Measurements from ENCODE around the gene NEK11. TPM values are rescaled to one million over a fixed set of nuclear protein-coding genes. Genes with fewer than 3 reads are reported as not detected.
"Not testable (repeated sequence)": the region's sequence is repeated elsewhere in the genome, so short reads cannot be mapped to it uniquely, and the experiment has no call there.

Gene NEK11
- polyA plus RNA-seq, 1 donor (not counting 4 experiments of a cell fraction or from before 2014, with no cell fraction given) = 9.4 TPM

GRCh38 chr3:131360191-131360755 lies 333.6 kb downstream of the NEK11 start:
- no peak for FAIRE-seq
- H3K4me3 ChIP-seq (ENCODE audit: control insufficient read depth in 2 of 3, extremely low read depth in 1 of 3, insufficient read depth in 2 of 3, low read depth in 1 of 3, low read length in 3 of 3) = no peak overlapping the region

GRCh38 chr3:131361066-131361463 lies 334.4 kb downstream of the NEK11 start:
- DNase-seq (ENCODE audit: low read depth, low spot score); dilution Hi-C loops (cut with MboI; ENCODE audit: extremely low pct_ligation_motif_present, low sequenced_read_pairs); H3K27me3 ChIP-seq (ENCODE audit: control insufficient read depth, extremely low read depth, insufficient read depth, low read length); FAIRE-seq; H3K27ac ChIP-seq (ENCODE audit: control insufficient read depth, insufficient read depth, low read length); H3K4me1 ChIP-seq (ENCODE audit: control insufficient read depth, extremely low read depth, insufficient read depth, low read length); H4K20me1 ChIP-seq (ENCODE audit: control insufficient read depth, extremely low read depth, insufficient read depth, low read length); H3K9ac ChIP-seq (ENCODE audit: control insufficient read depth, extremely low read depth, insufficient read depth, low read length); H3K79me2 ChIP-seq (ENCODE audit: control insufficient read depth, insufficient read depth, low read length); H3K9me1 ChIP-seq (ENCODE audit: control insufficient read depth, extremely low read depth, insufficient read depth, low read length); H2AFZ ChIP-seq (ENCODE audit: control insufficient read depth, low read length); H3K9me3 ChIP-seq (ENCODE audit: control insufficient read depth, low read depth, low read length); H3K36me3 ChIP-seq (ENCODE audit: control insufficient read depth in 2 of 2, extremely low read depth in 1 of 2, insufficient read depth in 2 of 2, low read length in 2 of 2): not testable (repeated sequence)
- peak overlapping the region; percentile 80 for H3K4me2 ChIP-seq (ENCODE audit: control insufficient read depth, extremely low read depth, insufficient read depth, low read depth, low read length)
- peak overlapping the region in 1 of 3 experiments; percentile 64 for H3K4me3 ChIP-seq (ENCODE audit: control insufficient read depth in 2 of 3, extremely low read depth in 1 of 3, insufficient read depth in 2 of 3, low read depth in 1 of 3, low read length in 3 of 3)

More at GRCh38 chr3:131360191-131360755, 333.6 kb downstream of the NEK11 start:
- Histone ChIP-seq H3K9ac (ENCODE audit: control insufficient read depth, extremely low read depth, insufficient read depth, low read length) (no peak overlapping the region), H3K9me3 (ENCODE audit: control insufficient read depth, low read depth, low read length) (no peaks in the 10 kb centered on the region), H3K9me1 (ENCODE audit: control insufficient read depth, extremely low read depth, insufficient read depth, low read length) (no peaks in the 10 kb centered on the region), H2AFZ (ENCODE audit: control insufficient read depth, low read length) (no peak overlapping the region), H3K4me1 (ENCODE audit: control insufficient read depth, extremely low read depth, insufficient read depth, low read length) (peaks cover 8% of the 10 kb centered on the region), H3K27ac (ENCODE audit: control insufficient read depth, insufficient read depth, low read length) (no peak overlapping the region), H3K4me2 (ENCODE audit: control insufficient read depth, extremely low read depth, insufficient read depth, low read depth, low read length) (no peak overlapping the region), H4K20me1 (ENCODE audit: control insufficient read depth, extremely low read depth, insufficient read depth, low read length) (no peaks in the 10 kb centered on the region), H3K36me3 (ENCODE audit: control insufficient read depth in 2 of 2, extremely low read depth in 1 of 2, insufficient read depth in 2 of 2, low read length in 2 of 2) (no peaks in the 10 kb centered on the region), H3K79me2 (ENCODE audit: control insufficient read depth, insufficient read depth, low read length) (no peaks in the 10 kb centered on the region), H3K27me3 (ENCODE audit: control insufficient read depth, extremely low read depth, insufficient read depth, low read length) (no peaks in the 10 kb centered on the region)
- TF ChIP-seq, protein P1, sequence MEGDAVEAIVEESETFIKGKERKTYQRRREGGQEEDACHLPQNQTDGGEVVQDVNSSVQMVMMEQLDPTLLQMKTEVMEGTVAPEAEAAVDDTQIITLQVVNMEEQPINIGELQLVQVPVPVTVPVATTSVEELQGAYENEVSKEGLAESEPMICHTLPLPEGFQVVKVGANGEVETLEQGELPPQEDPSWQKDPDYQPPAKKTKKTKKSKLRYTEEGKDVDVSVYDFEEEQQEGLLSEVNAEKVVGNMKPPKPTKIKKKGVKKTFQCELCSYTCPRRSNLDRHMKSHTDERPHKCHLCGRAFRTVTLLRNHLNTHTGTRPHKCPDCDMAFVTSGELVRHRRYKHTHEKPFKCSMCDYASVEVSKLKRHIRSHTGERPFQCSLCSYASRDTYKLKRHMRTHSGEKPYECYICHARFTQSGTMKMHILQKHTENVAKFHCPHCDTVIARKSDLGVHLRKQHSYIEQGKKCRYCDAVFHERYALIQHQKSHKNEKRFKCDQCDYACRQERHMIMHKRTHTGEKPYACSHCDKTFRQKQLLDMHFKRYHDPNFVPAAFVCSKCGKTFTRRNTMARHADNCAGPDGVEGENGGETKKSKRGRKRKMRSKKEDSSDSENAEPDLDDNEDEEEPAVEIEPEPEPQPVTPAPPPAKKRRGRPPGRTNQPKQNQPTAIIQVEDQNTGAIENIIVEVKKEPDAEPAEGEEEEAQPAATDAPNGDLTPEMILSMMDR (optimal IDR thresholded peaks at IDR 0.05 in 1 of 3, IDR thresholded peaks at IDR 0.05 in 1 of 3, conservative IDR thresholded peaks at IDR 0.05 in 1 of 3; ENCODE audit: extremely low read depth in 1 of 3, insufficient read depth in 2 of 3, low read length in 3 of 3) = no peak
- no peak for TF ChIP-seq EZH2 (IDR thresholded peaks at IDR 0.05; ENCODE audit: low read length)
- dilution Hi-C loops (cut with MboI; ENCODE audit: extremely low pct_ligation_motif_present, low sequenced_read_pairs) = no loop called here
- DNase-seq (ENCODE audit: low read depth, low spot score) = no peak

Measured in keratinocyte (primary cell).